Adrenal gland (tissue), 5 donors: ENCODE measurements around the gene KCNJ4.

Experiments used
- POLR2A ChIP-seq, 2 donors: fragments of 450-650 bp; IDR thresholded peaks; one replicate each; pipeline ENCODE4 v1.6.1; 2017; ENCODE audit warnings: antibody characterized with exemption in 2 of 2, mild to moderate bottlenecking in 2 of 2, moderate library complexity in 1 of 2
- TF ChIP-seq, protein P1 (sequence below), 6 experiments: fragments of 450-650 bp in 4 of 6; fragments of 200-600 bp in 2 of 6; sonication (generic) in 1 of 6; IDR thresholded peaks; 1 replicate in 5 of 6; 2 replicates in 1 of 6; pipeline versions ENCODE4 v1.5.1 to v1.8.0; 2016 to 2021; ENCODE audit warnings: antibody characterized with exemption in 6 of 6, mild to moderate bottlenecking in 2 of 6, moderate library complexity in 1 of 6
- donor health status: DM: no; HTN: no; CAD: no.

GRCh38 chr22:38422611-38423511 is 32.1 kb downstream of the KCNJ4 start:
- TF ChIP-seq, protein P1, sequence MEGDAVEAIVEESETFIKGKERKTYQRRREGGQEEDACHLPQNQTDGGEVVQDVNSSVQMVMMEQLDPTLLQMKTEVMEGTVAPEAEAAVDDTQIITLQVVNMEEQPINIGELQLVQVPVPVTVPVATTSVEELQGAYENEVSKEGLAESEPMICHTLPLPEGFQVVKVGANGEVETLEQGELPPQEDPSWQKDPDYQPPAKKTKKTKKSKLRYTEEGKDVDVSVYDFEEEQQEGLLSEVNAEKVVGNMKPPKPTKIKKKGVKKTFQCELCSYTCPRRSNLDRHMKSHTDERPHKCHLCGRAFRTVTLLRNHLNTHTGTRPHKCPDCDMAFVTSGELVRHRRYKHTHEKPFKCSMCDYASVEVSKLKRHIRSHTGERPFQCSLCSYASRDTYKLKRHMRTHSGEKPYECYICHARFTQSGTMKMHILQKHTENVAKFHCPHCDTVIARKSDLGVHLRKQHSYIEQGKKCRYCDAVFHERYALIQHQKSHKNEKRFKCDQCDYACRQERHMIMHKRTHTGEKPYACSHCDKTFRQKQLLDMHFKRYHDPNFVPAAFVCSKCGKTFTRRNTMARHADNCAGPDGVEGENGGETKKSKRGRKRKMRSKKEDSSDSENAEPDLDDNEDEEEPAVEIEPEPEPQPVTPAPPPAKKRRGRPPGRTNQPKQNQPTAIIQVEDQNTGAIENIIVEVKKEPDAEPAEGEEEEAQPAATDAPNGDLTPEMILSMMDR (IDR thresholded peaks at IDR 0.05) = no peak
- no peak for TF ChIP-seq POLR2A (IDR thresholded peaks at IDR 0.05)
